ENCODE data around the gene ADAMTSL5.

DNA sequence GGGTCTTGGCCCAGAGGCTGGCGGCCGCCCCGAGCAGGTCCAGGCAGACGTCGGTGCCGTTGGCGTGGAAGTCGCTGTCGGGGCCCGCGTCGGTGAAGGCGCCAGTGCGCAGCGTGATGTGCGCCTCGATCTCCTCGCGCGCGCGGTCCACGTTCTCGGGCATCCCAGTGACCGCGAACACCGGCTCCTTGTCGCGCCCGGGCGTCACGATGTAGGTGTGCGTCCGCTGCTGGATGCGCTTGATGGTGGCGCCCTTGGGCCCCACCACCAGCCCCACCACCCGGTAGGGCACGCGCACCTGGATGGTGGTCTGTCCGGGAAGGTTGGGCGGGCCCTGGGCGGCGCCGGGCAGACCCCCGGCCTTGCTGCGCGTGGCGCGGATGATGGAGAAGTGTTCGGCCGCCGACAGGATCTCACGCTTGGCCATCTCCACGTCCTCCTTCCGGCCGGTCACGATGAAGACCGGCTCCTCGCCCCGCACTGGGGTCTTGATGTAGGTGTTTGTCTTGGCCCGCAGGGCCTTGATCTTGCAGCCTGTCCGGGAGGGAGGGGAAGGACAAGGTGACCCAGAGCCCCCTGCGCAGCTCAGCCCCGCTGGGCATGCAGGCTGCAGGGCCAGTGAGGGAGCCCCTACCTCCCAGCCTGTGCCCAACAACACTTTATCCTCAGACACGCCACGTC is 43.7 kb upstream of the ADAMTSL5 start:
- no peak for TF ChIP-seq PAX5 (IDR thresholded peaks at IDR 0.05; ENCODE audit: insufficient read depth, low read length, severe bottlenecking)
- no peak for TF ChIP-seq POLR2AphosphoS5 (IDR thresholded peaks at IDR 0.05; ENCODE audit: low read depth, low read length)
- no peak for TF ChIP-seq POLR2A (IDR thresholded peaks at IDR 0.05; ENCODE audit: low read depth, low read length)
